Stimulated activated CD8-positive, alpha-beta memory T cell treated with anti-CD3 and anti-CD28 coated beads, Interleukin-15, amount 100 ng/mL, for 4 hours (primary cell): ENCODE measurements around the gene IZUMO4.

Experiments used
- DNase-seq, 2 donors: peaks; one replicate each; pipeline ENCODE4 v3.0.0-alpha.2; 2020; ENCODE audit warnings: low read depth in 2 of 2

IZUMO4 gene

DNA sequence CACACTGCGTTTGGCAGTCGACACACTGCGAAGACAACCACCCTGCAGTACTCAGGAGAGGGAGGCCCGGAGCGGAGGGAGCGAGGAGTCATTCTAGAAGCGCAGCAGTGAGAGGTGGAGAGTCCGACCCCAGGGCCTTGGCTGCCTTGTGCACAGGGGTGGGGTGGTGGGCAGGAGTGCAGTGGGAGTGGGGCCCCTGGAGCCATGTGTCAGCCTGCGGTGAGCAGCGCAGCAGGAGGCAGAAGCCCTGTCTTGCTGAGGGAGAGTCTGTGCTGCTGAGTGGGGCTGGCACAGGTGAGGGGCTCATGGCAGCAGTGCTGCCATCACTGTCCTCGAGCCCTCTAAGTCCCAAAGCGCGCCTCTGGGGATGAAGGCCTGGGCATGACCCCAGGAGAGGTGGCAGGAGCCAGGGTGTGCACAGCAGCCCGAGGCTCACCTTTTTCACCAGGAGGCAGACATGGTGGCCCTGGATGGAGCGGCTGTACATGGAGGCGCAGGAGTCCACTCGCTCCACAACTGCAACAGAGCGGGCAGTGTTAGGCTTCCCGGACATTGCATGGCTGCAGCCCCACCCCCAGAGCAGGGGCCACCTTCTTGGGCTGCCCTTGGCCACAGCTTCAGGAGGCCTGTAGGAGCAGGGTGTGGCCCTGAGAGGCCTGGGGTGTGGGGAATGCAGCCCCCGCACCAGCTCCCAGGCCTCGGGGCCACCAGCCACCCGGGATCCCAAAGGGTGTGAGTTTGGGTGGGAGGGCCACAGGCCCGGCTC is 11.7 kb downstream of the IZUMO4 start:
- no peak for DNase-seq

DNA sequence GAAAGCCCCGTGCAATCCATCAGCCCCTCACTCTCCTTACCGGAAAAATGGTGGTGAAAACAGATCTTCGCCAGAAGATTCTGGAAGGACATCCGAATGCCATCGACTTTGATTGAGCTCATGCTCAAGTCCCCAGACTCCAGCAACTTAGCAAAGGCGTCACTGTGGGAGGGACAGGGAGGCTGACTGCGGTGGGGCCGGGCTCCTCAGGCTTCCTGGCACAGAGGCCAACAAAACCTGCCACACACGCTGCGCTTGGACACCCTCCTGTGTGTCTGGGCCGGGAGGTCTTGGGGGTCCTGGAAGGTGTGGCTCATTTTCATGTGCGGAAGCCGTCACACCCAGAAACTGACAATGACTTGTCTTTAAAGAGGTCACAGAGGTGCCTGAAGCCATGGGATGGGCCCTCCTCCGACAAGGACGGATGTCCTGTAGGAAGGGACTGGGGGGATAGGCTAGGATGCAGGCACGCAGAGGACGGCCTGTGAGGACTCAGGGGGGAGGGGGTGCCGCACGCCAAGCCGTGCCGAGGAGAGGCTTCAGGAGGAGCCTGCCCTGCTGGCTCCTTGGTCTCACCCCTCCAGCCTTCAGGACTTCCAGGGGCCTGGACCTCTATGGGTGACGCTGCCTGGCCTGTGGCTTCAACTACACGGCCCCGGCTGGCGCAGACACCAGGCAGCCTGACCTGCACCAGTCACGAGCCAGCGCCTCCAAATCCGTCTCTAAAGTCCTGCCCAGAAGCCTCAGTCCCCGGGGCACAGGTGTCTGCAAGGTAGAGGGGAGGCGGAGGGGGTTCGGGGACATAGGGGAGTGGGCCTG is 12.5 kb downstream of the IZUMO4 start:
- no peak for DNase-seq

- DNase-seq = no peak
Measured at GRCh38 chr19:2110822-2111221, 14.1 kb downstream of the IZUMO4 start.

- DNase-seq = no peak
Measured at GRCh38 chr19:2111425-2111824, 14.7 kb downstream of the IZUMO4 start.

DNA sequence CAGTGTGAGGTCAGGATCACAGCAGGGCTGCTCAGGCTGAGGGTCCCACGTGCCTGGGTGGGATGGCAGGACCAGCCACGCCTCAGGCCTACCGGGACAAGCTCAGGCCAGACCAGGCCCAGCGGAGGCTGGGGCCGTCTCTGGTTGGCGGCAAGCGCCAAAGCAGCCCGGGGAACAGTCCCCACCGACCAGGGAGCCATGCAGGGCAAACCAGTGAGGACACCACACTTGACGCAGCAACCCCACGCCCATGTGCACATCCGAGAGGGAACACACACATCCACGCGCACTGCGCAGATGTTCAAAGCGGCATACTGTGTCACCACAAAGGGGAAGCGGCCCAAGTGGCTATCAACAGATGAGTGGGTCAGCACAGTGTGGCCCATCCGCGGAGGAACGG is 15.2 kb downstream of the IZUMO4 start:
- no peak for DNase-seq

- no peak for DNase-seq
Measured at GRCh38 chr19:2112516-2113320, 16.0 kb downstream of the IZUMO4 start.

DNA sequence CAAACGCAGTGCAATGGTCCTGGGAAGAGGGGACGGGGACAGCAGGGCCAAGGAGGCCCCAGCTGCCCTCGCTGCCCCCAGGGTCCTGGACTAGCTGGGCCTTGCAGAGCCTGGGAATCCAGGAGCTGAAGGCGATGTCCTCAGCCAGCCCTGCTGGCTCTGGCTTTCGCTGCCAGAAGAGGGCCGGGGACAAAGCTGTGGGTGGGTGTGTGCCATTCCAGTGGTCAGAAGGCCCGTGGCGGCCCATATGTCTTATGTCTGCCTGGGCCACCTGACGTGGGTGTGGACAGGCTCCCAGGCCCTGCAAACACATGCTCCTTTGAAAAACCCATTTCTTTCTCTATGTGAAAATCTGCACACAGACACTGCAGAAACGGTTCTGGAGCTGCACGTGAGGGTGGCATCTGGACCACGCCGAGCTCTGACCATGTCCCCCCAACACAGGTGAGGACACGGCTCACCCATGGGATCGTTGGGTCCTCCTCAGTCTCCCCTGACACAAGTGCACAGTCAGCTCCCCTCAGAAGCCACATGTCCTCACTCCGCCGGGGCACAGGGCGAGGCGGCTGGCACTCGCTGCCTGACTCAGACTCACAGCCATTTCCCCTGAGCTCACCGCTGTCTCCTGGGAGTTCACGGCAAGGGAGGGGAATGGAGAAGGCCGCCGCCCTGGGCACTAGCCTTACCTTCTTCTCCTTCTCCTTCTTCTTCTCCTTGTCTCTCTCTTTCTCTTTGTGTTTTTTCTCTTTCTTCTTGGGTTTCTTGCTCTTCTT is 16.9 kb downstream of the IZUMO4 start:
- no peak for DNase-seq

- DNase-seq = no peak
Measured at GRCh38 chr19:2114218-2114617, 17.5 kb downstream of the IZUMO4 start.

GRCh38 chr19:2114821-2115220 is 18.1 kb downstream of the IZUMO4 start:
- DNase-seq = no peak

- no peak for DNase-seq
Measured at GRCh38 chr19:2115324-2115723, 18.6 kb downstream of the IZUMO4 start.

- DNase-seq = no peak
Measured at GRCh38 chr19:2115911-2116426, 19.3 kb downstream of the IZUMO4 start.

DNA sequence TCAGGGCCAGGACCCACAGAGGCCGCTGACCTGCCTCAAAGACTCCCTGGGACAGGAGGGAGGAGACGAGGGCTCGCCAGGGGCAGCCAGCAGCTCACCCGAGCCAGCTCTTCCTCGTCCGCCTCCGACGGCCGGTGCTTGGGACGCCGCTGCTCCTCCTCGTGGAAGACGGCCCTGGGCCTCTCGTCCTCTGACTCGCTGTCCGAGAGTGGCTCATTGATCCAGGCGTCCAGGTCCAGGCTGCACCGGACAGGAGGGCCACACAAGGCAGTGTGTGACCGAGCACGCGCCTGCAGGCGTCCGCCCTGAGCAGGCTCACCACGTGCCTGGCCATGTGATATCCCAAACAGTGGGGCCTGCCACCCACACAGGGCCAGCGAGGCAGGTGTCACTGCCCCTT is 19.8 kb downstream of the IZUMO4 start:
- DNase-seq = no peak

- DNase-seq = no peak
Measured at GRCh38 chr19:2117215-2117960, 20.7 kb downstream of the IZUMO4 start.

GRCh38 chr19:2118438-2118837 is 21.7 kb downstream of the IZUMO4 start:
- no peak for DNase-seq

- DNase-seq = no peak
Measured at GRCh38 chr19:2119921-2120785, 23.4 kb downstream of the IZUMO4 start.

DNA sequence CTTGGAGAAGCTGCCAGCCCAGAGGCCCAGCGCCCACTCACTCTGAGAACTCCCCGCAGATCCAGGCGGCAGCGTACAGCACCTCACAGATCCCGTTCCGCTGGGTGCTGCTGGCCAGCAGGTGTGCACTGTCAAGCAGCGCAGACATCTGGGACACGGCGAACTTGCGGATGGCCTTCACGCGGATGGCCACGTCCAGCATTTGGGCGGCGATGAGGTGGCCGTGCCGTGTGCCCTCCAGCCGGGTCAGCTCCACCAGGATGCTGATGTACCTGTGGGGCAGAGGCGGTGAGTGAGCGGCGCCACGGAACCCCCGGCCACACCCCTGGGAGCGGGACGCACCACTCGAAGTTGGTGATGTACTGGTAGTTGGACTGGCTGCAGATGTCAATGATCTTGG is 24.1 kb downstream of the IZUMO4 start:
- no peak for DNase-seq

DNA sequence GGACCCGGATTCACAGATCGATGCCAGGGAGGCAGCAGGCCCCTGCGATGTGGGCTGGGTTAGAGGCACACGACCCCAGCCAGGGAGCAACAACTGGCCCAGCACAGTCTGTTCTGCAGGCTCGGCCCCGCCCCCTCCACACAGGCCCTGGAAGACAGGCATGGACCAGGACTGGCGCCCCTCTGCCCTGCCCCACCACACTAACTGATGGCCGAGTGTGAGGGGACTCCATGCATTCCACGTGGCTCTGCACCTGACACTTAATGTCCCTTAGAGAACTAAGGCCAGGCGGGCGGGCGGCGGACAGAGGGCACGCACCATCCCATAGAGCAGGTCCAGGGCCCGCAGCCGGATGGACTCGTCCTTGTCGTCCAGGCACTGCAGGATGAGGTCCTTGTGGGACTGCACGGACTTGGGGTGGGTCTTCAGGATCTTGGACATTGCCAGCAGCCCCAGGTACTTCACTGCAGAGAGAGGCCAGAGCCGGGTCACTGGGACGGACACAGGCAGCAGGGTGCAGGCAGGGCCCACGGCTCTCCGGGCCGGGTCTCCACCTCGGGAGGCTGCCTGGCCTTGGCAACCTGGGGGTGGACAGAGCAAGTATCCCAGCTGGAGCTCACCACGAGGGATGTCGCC is 24.8 kb downstream of the IZUMO4 start:
- no peak for DNase-seq

- DNase-seq = no peak
Measured at GRCh38 chr19:2122251-2122650, 25.5 kb downstream of the IZUMO4 start.

GRCh38 chr19:2122982-2123381 is 26.3 kb downstream of the IZUMO4 start:
- no peak for DNase-seq
